ENCODE results near the gene MMP25. TPM values are rescaled to one million over a fixed set of nuclear protein-coding genes. Genes with fewer than 3 reads are reported as not detected.

Gene MMP25
- total RNA-seq, 1 donor from 2014 or later: 0.13 TPM

DNA sequence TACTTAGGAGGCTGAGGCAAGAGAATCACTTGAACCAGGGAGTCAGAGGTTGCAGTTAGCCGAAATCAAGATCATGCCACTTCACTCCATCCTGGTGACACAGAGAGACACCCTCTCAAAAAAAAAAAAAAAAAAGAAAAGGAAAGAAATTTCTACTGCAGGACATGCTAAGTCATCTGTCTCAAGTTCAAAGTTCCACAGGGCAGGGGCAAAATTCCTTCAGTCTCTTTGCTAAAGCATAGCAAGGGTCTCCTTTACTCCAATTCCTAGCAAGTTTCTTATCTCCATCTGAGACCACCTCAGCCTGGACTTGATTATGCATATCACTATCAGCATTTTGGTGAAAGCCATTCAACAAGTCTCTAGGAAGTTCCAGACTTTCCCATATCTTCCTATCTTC, 38.1 kb downstream of the MMP25 start:
- Mint-ChIP-seq H3K27ac (no peak overlapping the region), H3K36me3 (ENCODE audit: low read depth) (no peaks in the 10 kb centered on the region), H3K9me3 (no peaks in the 10 kb centered on the region), H3K4me1 (peaks cover 5% of the 10 kb centered on the region), H3K27me3 (peaks cover 10% of the 10 kb centered on the region), H3K4me3 (no peak overlapping the region)
- no peak for TF ChIP-seq CTCF (IDR thresholded peaks at IDR 0.05)
- no peak for DNase-seq
- ChIA-PET POLR2A (interaction anchor here (0.7 kb wide), 1 partner anchor 402 kb away, joined by 4 read pairs; the partner anchor contains the start of gene KCTD5), CTCF (no interaction called here)
- intact Hi-C loops (cut with micrococcal nuclease): no loop called here
- ATAC-seq (ENCODE audit: low read depth): no peak

GRCh38 chr16:3084969-3085670, 38.8 kb downstream of the MMP25 start:
- intact Hi-C loops (cut with micrococcal nuclease): no loop called here
- Mint-ChIP-seq H3K27ac (no peak overlapping the region), H3K9me3 (no peaks in the 10 kb centered on the region), H3K4me1 (peaks cover 5% of the 10 kb centered on the region), H3K27me3 (peaks cover 10% of the 10 kb centered on the region), H3K36me3 (ENCODE audit: low read depth) (no peaks in the 10 kb centered on the region), H3K4me3 (no peak overlapping the region)
- TF ChIP-seq CTCF (IDR thresholded peaks at IDR 0.05): no peak
- CTCF ChIA-PET: no interaction called here
- no peak for DNase-seq
- POLR2A ChIA-PET: interaction anchor here (0.9 kb wide), 1 partner anchor 11 kb away, joined by 6 read pairs; no protein-coding TSS in a partner anchor
- ATAC-seq (ENCODE audit: low read depth): no peak

- no peak overlapping the region for H3K4me3 Mint-ChIP-seq
- H3K27ac Mint-ChIP-seq: no peak overlapping the region
- DNase-seq (no peak), ATAC-seq (ENCODE audit: low read depth) (no peak)
- ChIA-PET POLR2A (interaction anchor here (0.9 kb wide), 1 partner anchor 11 kb away, joined by 6 read pairs; no protein-coding TSS in a partner anchor), CTCF (no interaction called here)
- no peak for TF ChIP-seq CTCF (IDR thresholded peaks at IDR 0.05)
- H3K27me3 Mint-ChIP-seq: peaks cover 10% of the 10 kb centered on the region
- no peaks in the 10 kb centered on the region for H3K9me3 Mint-ChIP-seq
- intact Hi-C loops (cut with micrococcal nuclease): no loop called here
- no peaks in the 10 kb centered on the region for H3K36me3 Mint-ChIP-seq (ENCODE audit: low read depth)
- H3K4me1 Mint-ChIP-seq: peaks cover 5% of the 10 kb centered on the region
Observed at GRCh38 chr16:3085868-3086595, 39.7 kb downstream of the MMP25 start.

DNA sequence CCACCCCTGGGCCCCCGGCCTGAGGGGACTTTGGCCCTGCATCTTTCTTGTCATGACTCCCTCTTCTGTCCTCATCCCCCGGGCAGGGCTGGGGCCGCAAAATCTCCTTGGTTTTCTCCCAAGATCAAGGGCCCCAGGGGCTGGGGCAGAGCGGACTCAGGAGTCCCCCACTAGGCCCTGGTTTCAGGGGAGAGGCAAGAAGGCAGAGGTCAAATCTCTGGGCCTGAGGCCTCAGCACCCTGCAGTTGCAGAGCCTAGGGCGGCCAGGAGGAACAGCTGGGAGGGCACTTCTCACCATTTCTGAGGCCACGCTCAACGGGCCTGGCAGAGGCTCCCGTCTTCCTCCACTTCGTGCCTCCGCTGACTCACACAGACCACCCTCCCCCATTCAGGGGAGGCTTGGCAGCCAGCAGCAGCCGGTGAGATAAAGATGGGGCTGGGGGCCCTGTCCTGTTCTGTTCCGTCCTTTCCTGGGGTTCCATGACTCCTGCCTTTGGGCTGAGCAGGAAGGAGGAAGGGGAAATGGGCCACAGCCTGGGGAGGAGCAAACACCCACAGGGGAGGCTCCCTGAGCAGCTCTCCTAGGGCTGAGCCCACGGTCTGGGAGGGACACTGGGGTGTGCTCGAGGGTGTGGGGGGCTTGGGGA, 40.4 kb downstream of the MMP25 start:
- ChIA-PET POLR2A (no interaction called here), CTCF (no interaction called here)
- H3K27me3 Mint-ChIP-seq: peaks cover 10% of the 10 kb centered on the region
- peaks cover 5% of the 10 kb centered on the region for H3K4me1 Mint-ChIP-seq
- no peak for TF ChIP-seq CTCF (IDR thresholded peaks at IDR 0.05)
- ATAC-seq (ENCODE audit: low read depth) (no peak), DNase-seq (no peak)
- intact Hi-C loops (cut with micrococcal nuclease): no loop called here
- no peaks in the 10 kb centered on the region for H3K36me3 Mint-ChIP-seq (ENCODE audit: low read depth)
- no peak overlapping the region for H3K27ac Mint-ChIP-seq
- H3K4me3 Mint-ChIP-seq: no peak overlapping the region
- H3K9me3 Mint-ChIP-seq: no peaks in the 10 kb centered on the region
